Superior temporal gyrus (tissue), 1 donor: ENCODE data around the gene CDH15.

Experiments
- DNase-seq: peaks from one replicate; pipeline ENCODE4 v3.0.0-alpha.2; 2016; ENCODE audit errors: extremely low spot score

CDH15 gene

DNA sequence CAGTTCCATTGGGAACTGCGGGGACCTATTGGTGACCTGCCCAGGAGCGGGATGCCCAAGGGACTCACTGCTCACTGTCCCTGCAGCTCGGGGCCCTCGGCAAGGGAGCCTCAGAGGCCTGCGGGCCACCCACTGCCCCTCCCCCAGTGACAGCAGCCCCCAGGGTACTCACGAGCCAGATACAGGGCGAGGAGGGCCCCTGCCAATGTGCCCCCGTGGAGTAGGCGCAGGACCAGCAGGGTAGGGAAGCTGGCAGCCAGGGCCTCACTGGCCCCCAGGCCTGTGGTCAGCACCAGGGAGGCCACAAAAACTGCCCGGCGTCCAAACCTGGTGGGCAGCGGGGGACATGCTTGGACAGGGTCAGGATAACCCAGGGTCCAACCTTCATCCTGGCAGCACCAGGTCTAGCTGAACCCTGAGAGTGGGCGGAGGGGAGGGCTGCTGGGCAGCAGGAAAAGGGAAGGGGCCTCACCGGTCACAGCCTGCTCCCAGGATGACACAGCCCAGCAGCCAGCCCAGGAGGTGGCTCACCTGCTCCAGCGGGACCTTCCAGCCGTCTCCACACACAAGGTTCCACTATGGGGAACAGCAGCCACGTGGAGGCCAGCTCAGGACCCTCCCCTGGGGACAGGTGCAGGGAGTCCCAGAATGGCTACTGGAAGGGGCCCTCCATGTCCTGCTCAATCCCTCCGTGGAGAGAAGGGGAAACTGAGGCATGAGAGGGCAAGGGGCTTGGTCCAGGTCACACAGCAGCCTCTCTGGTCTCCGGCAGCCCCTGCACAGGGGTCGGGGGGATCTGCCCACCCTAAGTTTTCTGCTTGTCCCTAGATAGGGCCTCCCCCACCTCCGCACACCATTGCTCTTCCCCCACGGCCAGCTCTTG is 27.9 kb downstream of the CDH15 start:
- no peak for DNase-seq

DNA sequence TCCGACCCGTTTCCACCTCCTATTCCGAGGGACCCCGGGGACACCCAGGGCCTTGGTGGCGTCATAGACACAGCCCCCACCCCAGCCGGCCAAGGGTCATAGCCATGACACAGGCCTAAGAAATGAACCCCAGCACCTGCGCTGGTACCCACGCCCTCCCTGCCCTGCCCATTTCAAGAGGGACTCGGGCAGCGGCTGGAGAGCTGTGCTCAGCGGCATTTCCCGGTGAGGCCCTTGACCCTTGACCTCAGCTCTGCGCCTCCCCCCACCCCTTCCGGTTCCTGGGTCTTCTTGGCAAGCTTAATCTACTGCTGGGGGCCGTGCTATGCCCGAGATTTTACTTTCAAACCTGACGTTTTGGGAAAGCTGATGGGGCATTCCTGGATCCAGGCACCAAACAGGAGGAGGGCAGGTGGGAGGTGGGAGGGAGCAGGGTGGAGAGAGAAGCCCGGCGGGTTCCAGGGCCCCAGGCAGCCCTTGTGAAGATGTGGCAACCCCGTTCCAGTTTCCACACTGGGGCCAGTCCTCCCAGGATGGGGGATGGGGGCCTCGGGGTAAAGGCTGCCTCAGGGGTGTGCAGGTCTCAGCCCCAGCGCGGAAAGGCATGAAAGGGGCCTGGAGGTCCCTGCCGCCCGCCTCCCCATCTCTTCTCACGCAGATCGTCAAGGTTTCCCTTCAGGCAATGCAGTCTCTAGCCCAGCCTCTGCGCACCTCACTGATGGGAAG is 28.7 kb downstream of the CDH15 start, which contains the start of gene SLC22A31:
Gene SLC22A31 (minus strand): TSS at position 414 of the 726 bp plus-strand sequence. CDS start 36 bp downstream, at position 378.
- no peak for DNase-seq

DNA sequence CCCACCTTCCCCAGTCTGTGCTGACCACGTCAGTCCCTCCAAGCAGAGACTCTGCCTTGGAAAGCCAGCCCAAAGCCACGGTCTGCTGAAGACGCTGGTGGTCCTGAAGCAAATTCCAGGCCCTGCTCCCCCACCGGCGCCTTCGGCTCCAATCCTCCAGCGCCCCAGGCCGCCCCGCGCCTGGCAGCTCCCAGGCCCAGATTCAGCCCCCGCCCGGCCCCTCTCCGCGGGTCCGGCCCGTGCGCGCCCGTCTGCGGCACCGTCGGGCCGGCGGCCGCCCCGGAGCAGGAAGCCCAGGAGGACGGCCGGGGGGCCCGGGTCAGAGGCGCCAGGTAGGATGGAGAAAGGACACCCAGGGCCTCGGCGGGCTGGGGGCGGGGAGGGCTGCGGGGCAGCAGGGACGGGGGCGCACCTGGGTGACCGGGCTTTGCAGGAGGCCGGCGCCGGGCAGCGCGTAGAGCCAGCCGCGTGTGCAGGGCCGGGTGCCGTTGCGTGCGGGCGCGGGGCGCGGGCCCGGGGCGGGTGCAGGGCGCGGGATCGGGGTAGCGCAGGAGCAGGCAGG is 29.4 kb downstream of the CDH15 start:
- DNase-seq = no peak

DNA sequence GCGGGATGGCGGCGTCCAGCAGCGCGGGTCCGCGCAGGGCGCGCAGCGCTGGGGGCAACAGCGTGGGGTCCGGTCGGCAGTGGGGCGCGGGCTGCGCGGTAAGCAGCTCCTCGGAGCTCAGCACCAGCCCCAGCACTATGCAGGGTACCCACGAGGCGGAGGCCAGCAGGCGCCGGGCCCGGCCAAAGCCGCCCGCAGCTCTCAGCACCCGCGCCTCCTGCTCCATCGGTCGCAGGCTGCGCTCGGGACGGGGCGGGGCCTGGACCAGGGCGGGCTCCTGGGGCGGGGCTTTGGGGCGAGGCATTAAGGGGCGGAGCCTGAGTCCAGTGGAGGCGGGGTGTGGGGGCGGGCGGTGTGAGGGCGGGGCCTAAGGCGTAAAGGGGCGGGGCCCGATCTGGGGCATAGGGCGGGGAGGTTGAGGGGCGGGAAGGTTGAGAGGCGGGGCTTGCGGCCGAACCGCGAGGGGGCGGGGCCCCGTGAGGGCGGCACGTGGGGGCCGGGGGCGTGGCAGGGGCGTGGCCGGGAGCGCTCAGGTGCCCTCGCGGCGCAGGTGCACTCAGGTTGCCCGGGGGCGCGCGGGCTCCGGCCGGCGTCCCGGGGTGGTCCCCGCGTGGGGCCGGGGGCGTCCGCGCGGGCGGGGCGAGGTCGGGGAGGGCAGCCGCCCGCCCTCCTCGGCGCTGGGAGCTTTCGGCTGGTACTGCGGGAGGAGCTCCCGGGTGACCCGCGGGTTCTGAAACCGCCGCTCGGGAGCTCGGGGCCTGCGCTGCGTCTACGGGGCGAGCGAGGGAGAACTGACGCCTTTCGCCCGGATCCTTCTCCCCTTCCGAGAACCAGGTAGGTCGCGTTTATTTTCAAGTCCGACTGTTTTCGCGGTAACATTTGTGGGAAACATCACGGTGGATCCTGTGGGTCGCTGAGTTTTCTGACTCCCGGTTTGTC is 30.2 kb downstream of the CDH15 start:
- DNase-seq = no peak

DNA sequence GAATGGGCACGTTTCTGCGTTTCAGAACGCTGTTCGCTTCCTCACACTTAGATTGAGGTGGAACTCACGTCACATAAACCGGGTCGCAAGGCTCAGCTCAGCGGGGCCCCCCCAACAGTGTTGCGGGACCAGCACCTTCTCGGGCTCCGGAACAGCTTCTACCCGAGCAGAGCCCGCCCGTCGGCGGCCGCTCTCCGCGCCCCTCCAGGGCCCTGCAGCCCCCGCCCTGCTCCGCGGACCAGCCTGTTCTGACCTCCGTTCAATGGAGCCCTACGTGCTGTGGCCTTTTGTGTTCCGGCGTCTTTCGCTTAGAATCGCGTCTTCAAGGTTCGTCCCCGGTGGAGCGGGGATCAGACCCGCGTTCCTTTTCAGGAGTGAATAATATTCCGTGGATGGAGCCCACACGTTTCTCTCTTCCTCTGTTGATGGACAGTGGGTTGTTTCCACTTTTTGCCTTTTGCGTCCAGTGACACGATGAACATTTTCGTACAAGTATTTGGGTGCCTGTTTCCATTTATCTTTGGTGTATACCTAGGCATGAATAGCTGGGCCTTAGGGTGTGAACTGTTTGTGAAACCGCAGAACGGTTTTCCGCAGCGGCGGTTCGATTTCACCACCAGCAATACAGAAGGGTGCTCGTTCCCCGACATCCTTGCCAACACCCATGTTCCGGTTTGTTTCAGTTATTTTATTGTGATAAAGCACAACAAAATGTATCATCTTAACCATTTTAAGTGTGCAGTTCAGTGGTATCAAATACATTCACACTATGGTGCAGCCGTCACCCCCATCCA is 31.1 kb downstream of the CDH15 start:
- no peak for DNase-seq

DNA sequence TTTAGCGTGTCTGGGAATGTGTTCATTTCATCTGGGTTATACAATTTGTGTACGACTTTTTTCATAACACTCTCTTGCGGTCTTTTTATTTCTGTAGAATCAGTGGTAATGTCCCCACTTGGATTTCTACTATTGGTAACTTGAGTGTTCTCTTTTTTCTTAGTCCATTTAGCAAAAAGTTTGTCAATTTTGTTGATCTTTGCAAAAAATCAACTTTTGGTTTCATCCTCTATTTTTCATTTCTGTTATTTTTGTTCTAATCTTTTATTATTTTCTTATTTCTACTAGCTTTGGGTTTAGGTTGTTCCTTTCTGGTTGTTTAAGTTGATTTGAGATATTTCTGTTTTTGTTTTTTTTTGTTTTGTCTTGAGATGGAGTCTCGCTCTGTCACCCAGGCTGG is 36.4 kb downstream of the CDH15 start:
- DNase-seq = no peak

DNA sequence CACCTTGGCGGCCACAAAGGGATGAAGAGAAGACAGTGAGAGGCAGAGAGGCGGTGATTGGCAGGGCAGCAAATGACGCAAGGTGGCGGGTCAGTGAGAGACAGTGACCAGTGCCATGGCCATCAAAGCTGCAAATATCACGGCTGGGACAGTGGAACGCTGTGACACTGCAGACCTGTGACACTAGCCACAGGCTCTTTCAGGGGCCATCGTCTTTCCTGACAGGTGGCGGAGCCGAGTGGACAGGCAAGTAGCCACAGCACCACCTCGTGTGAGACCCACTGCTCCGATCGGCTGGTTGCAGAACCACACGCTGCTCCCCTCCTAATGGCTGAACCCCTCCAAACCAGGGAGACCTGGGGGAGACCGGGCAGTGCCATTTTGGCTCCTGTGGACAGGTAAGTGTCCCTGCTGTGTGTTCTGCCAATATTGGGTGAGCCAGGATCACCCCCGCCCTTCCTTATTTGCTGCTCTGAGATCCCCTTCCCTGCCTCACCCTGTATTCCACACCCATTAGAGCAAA is 38.0 kb downstream of the CDH15 start:
- DNase-seq = no peak

DNA sequence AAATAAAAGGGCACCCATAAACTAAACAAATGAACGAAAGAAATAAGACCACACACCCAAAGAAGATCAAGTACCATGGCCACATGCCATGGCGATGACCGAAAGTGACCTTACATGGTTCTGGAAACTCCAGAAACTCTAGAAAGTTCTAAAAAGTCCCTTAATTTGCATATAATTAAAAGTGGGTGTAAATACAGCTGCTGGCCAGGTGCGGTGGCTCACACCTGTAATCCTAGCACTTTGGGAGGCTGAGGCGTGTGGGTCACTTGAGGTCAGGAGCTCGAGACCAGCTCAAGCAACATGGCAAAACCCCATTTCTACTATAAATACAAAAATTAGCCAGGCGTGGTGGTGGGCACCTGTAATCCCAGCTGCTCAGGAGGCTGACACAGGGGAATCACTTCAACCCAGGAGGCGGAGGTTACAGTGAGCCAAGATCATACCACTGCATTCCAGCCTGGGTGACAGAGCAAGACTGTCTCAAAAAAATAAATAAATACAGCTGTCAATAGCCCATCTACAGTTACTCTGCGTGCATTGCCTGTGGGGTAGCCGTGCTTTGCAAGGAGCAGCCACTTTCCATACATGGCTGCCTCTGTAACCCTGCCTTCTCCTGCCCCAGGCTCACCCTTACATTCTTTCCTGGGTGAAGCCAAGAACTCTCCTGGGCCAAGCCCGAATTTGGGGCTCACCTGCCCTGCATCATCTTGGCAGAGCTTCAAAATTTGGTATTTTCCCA is 38.8 kb downstream of the CDH15 start:
- DNase-seq = no peak

DNA sequence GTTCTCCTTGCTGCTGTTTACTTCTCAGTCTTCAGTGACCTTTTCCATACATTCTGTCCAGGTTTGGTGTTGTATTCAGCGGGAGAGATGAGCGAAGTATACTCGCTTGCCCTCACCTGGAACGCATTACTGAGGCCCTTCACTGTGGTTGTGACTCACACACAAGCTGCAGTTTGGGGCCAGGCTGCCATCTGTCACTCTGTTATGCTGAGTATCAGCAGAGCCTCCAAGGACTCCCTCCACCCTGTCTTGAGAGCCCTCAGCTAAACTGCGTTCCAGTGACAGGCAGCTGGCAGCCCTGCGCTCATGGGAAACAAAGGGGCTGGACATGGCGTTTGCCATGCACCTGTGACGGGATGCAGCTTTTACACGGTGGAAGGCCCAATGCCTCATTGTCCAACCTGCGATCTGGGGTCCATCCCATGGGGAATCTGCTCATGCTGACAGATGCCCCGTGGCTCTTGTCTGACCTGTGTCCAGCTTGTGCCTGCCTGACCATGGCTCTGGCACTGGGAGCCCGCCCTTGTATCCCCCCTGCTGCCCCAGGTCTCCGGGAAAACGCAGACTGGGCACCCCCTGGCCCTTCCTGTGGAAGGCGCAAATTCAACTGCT is 39.5 kb downstream of the CDH15 start:
- DNase-seq = no peak

DNA sequence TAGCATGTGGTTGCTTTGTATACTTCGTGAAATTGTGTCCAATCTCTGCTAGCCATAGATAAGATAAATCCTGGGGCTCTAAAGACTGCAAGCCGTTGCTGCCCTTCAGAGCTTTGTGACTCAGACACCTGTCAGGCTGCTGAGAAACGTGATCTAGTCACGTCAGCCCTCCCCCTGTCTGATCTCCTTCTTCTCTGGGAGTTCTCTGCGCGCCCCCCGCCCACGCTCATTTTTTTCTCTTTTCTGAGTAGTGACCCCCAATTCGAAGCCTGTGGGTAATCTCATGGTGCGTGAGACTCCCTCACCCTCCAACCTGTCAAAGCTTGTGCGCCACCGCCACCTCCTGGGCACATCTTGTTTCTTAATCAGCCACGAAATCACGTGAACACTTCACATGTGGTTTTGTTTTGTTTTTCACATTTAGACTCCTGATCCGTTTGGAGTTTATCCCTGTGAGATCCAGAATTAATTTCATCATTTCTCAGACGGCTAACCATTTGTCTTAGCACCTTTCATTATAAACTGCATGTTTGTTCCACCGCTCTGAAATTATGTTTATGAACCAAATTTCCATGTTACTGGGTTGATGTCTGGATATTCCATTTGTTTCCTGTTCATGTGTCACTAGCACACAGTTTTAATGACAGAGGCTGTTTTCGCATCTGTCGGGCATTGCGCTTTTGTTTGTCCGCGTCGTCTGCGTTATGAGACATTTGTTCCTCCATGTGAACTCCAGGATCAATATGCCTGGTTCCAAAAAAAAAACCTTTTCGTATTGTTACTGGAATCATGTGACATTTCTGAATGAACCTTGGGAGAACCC is 45.0 kb downstream of the CDH15 start:
- DNase-seq = peak; percentile 85

DNA sequence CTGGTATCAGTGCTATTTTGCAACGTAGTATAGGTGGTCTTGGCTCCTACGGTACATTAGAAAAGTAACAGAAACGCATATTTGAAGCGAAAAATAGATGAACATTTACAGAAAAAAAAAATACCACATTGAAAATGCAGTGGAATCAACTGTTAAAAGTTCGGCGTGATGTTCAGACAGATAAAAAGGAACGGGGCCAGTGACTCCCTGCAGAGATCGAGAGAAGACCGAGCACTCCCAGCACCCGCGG is 45.5 kb downstream of the CDH15 start:
- no peak for DNase-seq

DNA sequence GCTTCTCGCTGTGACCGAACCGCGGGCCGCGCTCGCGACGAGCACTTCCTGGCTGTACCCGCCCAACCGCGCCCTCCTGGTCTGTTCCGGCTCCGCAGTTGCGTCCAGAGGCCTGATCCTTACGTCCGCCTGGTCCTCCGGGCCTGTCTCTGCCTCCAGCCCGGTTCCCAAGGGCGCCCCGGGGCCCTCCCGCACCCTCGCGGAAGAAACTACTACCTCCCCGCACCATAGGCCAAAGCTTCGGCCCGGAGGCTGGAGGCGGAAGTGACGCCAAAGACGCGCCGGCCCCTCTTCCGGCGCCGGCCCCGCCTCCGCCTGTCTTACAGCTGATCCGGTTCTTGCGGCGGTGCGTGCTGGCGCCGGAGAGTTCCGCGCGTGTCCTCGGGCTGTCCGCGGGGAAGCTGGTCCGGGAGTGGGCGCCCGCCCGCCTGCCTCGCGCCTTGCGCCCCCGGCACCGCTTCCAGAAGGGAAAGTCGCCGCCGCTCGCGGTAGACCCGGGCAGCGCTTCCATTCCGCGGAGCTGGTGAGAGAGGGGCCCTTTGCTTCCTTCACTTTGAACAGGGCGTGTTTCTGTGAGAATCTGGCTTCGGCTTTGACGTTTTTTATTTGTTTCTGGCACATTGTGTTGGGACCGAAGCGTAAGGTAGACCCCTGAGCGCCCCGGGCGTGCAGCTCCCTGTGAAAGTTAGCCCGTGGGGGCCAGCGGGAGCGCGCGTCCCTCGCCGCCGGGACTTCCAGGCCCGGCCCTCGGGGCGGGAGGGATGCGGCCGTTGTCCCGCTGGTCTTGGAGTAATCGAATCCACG is 46.0 kb downstream of the CDH15 start, which contains the start of gene ZNF778:
Gene ZNF778 (plus strand): TSS at position 316 of the 804 bp plus-strand sequence. CDS start 3,425 bp downstream, outside the sequence.
- DNase-seq = peak; percentile 90

DNA sequence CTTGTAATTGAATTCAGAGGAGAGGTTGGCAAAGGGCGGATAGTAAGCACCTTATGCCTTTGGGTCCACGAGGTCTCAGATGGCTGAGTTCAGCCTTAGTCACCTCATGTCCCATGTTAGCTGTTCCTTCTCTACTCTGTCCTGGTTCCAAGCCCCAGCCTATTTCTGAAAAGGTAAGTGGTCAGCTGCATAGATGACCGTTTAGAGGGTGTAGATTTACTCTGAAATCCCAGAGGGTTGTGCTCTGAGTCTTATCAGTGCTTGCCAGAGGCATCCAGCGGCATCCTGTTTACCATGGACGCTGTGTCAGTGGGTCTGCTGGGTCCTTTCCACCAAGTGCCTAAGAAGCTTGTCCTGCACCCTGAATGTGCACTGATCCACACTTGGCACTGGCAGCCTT is 47.8 kb downstream of the CDH15 start:
- DNase-seq = no peak

DNA sequence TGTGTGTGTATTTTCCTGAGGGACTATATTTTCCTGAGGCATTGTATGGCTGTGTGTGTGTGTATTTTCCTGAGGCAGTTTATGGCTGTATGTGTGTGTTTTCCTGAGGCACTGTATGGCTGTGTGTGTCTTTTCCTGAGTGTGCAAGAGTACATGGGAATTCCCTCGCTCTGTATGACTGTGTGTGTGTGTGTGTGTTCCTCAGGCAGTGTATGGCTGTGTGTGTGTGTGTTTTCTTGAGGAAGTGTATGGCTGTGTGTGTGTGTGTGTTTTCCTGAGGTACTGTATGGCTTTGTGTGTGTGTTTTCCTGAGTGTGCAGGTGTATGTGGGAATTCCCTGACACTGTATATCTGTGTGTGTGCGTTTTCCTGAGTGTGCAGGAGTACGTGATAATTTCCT is 50.1 kb downstream of the CDH15 start:
- DNase-seq = no peak

DNA sequence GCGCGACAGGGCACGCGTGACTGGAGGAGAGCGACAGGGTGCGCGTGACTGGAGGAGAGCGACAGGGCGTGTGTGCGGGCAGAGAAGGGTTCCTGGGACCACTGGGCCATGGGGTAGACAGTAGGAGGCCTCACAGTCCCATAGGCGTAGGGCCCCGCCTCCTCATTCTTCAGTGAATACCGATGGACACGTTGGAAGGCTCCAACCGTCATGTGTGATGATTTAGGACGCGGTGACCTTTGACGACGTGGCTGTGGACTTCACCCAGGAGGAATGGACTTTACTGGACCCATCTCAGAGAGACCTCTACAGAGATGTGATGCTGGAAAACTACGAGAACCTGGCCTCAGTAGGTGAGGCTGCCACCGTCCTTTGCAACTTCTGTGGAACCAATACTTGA is 51.4 kb downstream of the CDH15 start:
- no peak for DNase-seq

DNA sequence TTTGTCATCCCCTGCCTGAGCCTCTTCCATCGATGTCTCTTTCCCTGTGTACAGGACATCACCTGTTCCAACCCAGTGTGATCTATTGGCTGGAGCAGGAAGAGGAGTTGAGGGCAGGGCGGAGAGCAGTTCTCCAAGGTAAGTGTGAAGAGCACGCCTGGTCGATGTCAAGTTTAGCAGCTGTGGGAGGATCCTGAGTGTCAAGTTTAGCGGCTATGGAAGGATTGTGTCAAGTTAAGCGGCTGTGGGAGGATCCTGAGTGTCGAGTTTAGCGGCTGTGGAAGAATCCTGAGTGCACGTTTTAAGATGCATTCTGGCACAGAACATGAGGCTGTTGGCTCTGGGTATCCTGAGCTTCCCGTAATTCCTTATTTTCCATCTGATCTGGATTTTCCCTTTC is 53.1 kb downstream of the CDH15 start:
- no peak for DNase-seq

DNA sequence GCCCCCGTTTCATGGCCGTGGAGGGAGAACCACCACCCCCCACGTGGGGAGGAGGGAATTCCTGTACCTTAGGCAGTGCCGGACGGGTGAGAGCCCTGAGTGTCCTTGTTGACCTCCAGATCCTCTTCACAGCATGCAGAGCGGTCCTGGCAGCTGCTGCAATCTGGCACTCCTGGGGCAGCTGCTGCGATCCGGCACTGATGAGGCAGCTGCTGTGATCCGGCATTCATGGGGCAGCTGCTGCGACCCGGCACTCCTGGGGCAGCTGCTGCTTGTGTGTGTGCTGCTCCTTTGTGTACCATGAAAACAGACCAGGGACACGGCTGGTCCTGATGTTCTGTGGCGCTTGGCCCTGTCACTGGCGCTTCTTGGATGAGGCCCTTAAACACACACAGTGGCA is 58.7 kb downstream of the CDH15 start:
- no peak for DNase-seq

DNA sequence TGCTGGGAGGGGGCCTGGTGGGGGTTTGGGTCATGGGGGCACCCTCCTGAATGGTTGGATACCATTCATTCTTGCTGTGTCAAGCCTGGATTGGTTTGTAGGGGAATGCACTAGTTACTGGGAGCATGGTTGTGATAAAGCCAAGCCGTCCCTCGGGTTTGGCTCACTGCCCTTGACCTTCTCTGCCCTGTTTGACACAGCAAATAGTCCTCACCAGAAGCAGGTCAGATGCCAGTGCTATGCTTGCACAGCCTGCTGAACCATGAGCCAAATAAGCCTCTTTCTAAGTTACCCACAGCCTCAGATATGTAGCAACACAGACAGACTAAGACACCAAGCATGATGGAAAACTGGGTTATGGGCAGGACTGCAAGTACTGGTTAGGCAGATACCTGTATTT is 60.6 kb downstream of the CDH15 start:
- no peak for DNase-seq
